Heart left ventricle (tissue), 13 donors: ENCODE measurements around the gene TMEM270.

Experiments used
- CTCF ChIP-seq, 12 donors: fragments of 200-600 bp; sonication (generic) in 4 of 12; IDR thresholded peaks; one replicate each; pipeline versions ENCODE4 v1.5.0 to v1.8.0; 2018 to 2022; ENCODE audit warnings: antibody characterized with exemption in 12 of 12, mild to moderate bottlenecking in 5 of 12
- POLR2A ChIP-seq, 2 donors: fragments of 450-650 bp; IDR thresholded peaks; one replicate each; pipeline ENCODE4 v1.6.1; 2017; ENCODE audit warnings: antibody characterized with exemption in 2 of 2, mild to moderate bottlenecking in 2 of 2, moderate library complexity in 2 of 2
- donor health status: ischemic (EF 13 %, LVEDD 7.1; RV severe dilation, severe dysfunction).
- donor health status: DM: no; HTN: yes; CAD: no.
- donor health status: DM: no; HTN: no; CAD: no.
- donor health status: ischemic (EF 25% LVEDD 6.9; RV normal size, moderate dysfunction).
- donor health status: ischemic (EF 25% LVEDD 5.7; RV mildly dilated, moderate dysfunction).
- donor health status: ischemic (EF 35%, LVEDD 5.7; RV mildly dilated, moderate dysfunction).
- donor health status: nonischemic (EF 11% LVEDD 7.7; RV severe dilation, severe dysfunction).
- donor health status: DM: yes; HTN: yes; CAD: no.
- donor health status: PGD.
- donor health status: ischemic (EF 29% LVEDD 5.4; RV normal size, mild dysfunction).
- donor health status: nonischemic (EF 23%, LVEDD 6.1; RV moderate dilation, normal function).

DNA sequence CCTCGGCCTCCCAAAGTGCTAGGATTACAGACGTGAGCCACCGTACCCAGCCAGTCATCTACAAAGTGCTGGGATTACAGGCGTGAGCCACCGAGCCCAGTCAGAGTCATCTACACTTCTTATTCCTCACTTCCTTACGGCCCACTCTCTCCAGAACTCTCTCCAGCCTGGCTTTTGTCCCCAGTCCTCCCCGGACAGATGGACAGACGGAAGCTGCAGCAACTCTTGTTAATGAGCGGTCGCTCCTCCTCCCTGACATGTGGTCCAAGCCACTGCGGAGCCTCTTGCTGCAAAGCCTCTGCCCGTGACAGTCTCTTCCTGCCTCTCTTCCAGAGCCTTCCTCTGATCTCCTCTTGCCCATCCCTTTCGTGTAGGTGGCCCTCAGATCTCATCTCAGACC lies 45.9 kb downstream of the TMEM270 start:
- TF ChIP-seq CTCF (IDR thresholded peaks at IDR 0.05) (no peak), POLR2A (IDR thresholded peaks at IDR 0.05) (no peak)
